Stimulated activated CD8-positive, alpha-beta memory T cell treated with anti-CD3 and anti-CD28 coated beads, Interleukin-12 subunit alpha, Interleukin-12 subunit beta, amount 100 ng/mL, for 24 hours (primary cell): ENCODE results near the gene PLCD1.
"Not testable (repeated sequence)": the region's sequence is repeated elsewhere in the genome, so short reads cannot be mapped to it uniquely, and the experiment has no call there.

Experiments used
- DNase-seq: peaks from one replicate; pipeline ENCODE4 v3.0.0-alpha.2; 2020; ENCODE audit errors: extremely low read depth

The PLCD1 gene

DNA sequence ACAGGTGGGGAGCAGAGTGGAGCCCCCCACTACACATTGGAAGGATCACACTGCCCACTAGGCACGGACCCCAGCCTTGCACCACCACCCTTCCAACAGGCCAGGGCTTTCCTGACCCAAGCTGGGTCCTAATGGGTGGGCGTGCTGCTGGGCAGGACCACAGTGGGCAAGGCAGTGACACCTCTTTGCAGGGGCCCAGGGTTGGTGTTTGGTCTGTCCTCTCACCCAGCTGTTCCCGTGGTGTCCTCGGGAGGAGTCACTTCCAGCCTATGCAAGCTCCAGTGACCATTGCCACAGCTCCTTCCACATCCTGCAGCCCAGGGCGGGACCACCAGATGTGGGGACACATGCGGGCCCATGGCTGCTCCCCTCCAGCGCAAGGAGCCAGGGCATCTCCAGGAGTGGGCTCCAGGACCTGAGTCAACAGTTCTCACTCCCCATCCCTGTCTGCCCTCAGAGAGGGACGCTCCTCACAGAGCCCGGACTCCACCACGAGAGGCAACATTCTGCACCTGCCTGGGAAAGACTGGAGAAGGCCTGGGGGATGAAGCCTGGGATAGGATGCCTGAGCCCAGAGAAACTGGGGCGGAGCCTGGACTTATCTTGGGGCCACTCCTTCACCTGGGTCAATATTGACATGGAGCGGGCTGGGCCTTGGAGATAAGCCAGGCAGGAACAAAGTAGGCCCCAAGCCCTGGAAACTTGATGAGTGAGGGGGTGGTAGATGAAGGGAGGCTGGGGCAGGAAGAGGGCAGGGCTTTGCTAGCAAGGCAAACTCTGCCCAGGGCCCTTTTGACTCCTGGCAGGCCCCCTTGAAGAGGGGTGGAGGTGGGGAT, 42.7 kb downstream of the PLCD1 start:
- no peak for DNase-seq

DNA sequence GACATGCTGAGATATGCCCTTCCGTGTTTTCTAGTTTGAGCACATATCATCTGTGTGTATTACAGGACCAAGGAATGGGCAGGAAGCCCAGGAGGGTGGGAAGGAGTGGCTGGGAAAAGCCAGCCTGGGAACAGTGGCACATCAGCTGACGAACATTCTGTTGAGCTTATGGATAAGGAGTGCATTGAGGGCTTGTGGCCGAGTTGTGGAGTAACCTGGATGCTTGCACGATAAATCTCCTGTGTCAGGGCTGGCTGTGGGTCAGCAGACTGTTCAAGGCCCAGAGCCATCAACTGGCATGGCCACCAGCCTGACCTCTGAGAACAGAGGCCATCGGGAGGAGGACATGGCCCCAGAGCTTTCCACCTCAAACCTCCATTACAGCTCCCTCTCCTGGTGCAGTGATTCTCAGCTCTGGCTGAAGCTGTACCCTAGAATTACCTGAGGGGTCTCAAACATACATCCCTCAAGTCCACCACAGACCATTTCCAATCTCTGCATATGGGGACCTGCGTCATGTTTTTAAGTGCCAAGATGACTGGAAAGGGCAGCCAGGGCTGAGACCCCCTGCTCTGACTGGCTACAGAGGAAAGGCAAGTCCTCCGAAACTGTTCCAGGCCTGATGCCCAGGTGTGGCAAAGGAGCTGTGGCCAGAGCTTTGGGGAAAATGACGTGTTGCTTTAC, 43.7 kb downstream of the PLCD1 start:
- no peak for DNase-seq

DNA sequence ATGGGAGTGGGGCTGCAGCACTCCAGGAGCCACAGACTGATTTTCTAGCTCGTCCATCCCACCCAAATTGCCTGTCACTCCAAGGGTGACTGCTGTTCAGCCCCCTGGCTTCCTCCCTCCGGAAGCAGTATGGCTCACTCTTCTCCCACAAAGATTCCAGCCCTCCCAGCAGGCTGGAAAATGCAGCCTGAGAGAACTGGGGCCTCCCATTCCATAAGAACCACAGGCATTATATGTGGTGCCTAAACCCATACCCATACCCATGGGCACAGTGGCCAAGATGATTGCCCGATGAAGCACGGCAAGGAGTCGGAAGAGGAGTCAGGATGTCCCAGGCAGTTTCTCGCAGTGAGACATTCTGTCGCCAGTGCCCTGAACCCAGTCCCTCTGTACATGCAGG, 44.8 kb downstream of the PLCD1 start:
- DNase-seq, result no peak

DNA sequence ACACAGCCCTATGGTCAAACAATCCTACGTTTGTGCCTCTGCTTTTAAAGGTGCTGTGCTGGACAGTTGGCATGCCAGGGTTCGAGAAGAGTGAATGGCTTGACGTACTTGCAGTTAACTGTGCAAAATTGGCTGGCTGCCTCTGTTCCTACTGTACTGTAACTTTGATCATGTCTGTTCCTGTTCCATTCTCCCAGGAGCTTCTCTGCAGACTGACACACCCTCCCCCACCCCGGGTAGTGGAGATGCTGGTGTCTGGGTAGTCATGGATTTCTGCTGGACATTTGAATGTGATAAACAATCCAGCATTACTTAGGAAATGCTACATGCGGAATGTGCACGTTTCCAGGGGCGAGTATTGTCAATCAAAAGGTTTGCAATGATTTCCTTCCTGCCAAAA, 45.4 kb downstream of the PLCD1 start:
- DNase-seq, result no peak

DNA sequence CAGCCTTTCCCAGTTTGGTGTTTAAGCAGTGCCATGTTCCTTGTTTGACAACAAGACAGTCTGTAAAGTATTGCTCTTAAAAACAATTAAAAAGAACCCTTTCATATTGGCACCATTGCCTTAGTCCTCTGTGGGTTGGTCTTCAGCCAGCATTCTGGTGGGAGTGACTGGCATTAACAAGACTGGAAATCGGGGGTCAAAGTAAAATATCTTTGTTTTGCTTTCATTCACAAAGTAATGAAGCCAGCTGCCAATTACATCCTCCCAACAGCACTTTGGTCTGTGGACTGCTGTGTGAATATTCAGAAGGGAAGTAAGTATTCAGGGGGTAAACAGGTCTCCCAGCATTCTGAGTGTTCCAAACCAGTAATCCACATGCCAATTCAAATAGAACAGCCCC, 47.1 kb downstream of the PLCD1 start:
- no peak for DNase-seq

DNA sequence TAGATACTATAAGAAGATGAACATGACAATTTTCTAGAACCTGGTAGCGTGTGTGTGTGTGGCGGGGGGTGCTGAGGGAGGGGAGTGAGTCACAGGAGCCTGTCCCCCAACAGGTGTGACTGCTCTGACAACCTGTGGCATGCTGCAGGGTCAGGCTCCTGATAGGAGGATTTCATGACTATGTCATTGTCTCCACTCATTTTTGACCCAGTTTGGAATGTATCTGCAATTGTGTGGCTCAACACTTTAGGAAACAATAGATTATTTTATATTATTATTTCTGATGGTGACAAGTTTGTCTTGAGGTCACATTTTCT, 48.1 kb downstream of the PLCD1 start:
- DNase-seq, result no peak

DNA sequence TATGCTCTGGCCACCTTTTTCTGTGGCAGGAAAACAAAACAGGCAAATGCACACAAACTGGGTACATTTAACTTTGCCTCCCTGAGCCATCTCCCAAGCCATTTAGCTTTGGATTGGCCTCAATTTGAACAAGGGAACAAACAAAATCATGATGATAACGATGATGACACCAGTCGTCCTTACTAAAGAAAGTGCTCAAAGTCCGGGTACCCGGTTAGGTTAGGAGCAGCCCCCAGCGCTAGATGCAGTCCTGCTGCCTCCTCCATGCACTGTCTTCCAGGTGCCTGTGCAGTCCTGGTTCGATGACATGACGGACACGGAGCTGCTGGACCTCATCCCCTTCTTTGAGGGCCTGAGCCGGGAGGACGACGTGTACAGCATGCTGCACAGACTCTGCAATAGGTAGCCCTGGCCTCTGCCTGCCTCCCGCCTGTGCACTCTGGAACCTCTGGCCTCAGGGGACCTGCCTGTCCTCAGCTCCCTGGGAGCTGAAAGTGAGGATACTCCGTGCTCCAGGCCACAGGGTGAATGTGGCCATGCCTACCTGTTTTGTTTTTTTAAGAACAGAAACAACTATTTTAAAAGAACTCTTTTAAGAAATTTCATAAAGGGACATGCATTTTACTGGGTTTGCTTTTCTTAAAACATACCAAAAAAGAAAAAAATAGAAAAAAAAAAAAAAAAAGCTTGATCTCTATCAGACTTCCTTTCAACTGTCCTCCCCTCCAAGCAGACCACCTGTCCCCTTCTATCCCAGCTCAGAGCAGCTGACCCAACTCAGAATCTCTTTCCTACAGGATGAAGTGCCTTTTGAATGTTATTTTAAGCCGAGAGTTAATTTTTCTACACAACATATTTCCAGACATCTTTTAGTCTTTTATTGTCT, 48.7 kb downstream of the PLCD1 start:
- DNase-seq, result no peak

DNA sequence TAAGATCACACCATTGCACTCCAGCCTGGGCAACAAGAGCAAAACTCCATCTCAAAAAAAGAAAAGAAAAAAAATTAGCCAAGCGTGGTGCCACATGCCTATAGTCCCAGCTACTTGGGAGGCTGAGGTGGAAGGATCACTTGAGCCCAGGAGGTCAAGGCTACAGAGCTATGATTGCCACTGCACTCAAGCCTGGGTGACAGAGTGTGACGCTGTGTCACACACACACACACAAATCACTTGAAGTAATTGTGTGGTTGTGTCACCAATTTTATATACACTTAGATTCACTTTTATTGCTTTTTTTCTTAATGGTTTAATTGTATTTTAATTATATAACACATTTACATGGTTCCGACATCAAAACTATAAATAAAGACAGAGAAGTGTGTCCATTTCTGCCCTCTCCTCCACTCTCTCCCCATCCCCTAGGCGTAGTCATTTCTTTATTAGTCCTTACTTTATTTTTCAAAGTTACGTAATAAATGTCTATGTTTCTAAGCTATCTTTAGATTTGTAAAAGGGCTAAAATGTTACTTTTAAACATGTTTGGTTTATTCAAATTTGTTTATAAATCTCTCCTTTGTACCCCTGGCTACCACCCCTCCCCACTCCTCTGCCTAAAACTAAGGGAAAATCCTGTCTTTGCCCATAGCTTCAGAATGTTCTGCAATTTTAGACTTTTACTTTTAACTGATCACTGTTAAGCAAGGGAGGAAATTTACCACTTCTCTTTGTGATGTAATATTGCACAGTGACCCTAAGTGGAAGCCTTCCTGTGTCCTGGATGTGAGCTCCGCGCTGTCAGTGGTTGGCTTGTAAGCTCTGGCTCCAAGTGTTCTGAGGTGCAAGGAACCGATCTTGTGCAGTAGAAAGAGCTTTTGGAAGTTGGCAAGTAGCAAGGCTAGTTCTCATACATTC, 49.6 kb downstream of the PLCD1 start:
- no peak for DNase-seq

DNA sequence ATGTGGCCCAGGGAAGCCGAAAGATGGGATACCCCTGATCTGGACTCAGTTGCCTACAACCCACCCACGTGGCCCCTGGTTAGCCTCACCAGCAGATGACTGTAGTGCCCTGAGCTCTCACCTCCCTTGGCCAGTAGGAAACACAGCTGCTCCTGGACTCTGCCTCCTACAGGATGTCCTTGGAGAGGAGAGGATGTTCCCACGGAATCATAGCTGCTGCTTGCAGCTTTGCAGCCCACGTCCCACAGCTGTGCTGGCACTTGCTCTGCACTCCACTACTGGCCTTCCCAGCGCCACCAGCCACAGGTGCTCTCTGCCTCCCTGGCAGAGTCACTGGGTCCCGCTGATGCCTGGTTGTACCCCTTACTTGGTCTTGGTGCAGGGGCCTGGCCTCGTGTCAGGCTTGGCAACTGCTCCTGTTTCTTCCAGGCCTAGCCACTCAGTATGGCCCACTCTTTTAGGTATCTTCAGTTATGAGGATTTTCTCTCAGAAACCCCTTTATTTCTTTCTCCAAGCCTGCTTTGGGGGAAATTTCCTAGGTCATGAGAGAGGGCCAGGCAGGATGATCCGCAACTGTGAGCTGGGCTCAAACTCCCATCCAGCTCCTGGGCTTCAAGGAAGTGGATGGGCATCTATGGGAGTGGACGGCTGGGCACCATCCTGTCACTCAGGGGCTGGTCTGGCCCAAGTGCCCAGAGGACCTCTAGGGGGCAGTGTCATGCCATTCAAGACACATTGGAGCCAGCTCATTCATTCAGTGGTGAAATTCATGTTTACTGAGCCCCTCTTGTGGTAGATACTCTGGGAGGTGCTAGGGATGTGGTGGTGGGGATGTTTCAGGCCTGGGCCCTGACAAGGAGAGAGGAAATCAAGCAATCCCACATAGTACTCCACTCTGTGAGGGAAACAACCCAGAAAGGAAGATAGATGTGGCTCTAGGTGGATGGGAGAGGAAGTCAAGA, 55.0 kb downstream of the PLCD1 start:
- peak; percentile 32 for DNase-seq

DNA sequence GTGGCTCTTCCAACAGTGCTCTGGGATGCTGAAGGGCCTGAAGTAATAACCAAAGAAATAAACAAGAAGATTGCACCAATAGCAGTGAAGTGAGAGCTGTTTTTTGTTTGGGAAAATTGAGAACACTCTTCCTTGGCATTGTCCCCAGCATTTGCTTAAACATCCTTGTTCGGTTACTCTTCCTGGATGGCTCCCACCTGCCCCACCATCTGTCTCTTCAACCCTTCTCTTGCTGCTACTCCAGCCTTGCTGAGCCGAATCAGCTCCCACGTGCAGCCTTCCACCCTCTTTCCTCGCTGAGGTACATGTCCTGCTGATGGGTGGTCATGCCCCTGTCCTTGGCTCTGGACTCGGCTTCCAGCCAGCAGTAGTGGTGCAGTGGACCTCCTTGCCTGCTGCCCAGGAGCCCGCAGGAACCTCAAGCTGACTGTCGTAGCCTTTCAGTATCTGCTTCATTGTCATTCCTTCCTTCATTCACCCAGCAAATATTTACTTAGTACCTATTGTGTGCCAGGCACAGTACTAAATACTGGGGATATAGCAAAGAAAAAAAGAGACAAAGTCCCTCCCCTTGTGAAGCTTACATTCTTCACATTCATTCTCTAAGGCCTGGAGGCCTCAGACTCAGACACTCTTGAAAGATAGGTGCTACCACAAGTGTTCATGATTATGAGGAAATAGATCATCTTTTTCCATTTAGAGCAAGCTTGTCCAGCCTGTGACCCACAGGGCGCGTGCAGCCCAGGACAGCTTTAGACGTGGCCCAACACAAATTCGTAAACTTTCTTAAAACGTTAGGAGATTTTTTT, 56.0 kb downstream of the PLCD1 start:
- no peak for DNase-seq

DNA sequence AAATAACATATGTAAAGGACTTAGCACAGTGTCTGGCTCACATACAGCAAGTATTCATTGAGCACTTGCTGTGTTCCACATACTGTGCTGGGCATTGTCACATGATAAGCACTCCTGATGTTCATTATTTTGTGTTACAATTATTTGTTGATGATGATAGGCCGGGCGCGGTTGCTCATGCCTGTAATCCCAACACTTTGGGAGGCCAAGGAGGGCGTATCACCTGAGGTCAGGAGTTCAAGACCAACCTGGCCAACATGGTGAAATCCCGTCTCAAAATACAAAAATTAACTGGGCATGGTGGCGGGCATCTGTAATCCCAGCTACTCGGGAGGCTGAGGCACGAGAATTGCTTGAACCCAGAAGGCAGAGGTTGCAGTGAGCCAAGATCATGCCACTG, 57.4 kb downstream of the PLCD1 start:
- not testable (repeated sequence) for DNase-seq

DNA sequence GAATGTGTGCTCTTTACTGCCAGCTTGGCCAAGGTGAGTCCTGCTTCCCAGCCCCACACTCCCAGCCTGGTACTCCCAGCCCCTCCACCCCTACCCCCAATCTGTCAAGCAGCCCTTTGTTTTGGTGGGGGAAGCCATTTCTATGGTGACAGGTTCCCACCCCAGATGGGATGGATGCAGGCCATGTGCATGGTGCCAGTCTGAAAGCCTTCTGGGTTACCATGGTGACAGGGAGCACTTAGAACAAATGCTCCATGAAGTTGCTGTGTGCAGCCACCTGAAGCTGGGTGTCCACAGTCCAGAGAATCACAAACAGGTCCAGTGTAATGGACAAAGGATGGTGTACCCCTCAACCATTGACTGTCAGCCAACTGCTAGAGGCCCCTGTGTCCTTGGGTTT, 58.0 kb downstream of the PLCD1 start:
- DNase-seq, result no peak

DNA sequence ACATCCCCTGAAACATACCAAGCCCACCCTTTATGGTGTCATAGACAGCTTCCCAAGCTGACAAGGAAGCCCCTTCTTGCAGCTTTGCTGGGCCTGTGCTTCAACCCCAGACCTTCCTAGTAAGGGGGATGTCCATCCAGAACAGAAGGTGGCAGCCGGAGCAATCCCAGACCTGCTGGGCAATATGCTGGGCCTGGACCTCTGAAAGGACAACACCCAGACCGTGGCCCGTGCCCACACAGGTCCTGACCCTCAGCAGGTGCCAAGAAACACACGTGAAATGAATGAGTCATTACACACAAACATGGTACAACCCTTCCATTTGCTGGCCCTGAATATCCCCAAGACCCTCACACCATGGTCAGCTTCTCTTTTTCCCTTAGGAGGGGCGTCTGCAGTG, 58.6 kb downstream of the PLCD1 start:
- no peak for DNase-seq

DNA sequence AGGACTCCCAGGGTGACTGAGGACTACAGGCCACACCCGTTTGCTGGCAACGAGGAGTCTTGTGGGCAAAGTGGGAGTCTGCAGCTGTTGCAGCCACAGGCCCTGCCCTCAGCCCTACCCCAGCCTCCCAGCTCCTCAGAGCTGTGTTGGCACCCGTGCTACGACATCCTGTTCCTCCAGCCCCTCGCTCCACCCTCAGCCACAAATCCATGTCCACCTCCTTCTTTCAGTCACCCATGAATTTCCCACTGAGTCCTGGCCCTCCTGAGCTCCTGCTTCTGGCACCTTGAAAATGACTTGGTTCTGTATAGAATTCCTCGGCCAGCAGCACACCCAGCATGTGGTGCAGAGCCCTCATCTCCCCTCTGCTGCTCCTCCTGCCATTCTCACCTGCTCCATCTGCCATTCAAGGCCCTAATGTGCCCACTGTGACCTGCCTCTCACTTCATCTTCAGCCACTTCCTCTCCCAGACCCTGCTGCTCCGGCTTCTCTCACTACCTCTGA, 59.8 kb downstream of the PLCD1 start:
- no peak for DNase-seq

DNA sequence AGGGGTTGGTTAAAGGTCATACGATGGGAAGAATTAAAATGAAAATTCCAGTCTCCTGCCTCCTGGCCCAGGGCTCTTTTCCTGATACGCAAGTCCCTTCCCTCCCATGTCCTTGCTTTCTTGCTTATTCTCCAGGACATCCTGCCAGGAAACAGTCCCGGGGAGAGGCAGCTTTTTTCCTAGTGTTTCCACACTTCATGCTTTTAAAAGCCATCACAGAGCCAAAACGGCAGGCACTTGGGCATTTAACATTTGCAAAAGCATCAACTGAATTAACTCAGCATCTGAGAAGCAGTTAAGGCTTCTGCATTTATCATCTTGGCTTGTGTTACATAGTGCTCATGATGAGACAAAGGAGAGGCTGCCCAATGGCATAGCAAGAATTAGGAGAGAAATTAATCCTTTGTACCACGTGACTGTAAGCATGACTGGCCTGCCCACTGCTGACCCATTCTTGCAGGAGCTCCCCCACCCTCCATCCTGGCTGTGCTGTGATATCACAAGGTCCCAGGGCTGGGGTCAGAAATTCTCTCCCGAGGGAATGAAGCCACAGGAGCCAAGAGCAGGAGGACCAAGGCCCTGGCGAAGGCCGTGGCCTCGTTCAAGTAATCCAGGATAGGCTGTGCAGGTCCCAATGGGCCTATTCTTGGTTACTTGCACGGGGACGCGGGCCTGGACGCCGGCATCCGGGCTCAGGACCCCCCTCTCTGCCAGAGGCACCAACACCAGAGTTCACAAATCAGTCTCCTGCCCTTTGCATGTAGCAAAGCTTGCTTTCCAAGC, 60.4 kb downstream of the PLCD1 start:
- no peak for DNase-seq

DNA sequence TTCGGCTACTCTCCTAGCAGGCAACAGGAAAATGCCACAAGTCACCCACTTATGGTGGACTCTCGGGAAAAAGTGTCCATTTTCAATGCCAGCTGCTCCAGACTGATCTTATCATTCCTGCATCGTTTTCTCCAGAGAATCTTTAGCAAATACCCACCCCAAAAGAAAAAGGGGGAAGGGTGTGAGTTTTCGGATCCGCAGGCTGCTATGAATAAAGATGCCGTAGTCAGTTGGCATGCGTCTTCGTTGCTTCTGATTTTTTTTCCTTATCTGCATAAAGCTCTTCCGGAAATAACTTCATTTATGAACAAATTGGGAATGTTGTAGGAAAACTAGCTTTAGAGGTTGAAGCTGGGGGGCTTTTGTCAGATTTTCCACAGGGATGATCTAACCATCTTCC, 61.2 kb downstream of the PLCD1 start:
- no peak for DNase-seq

DNA sequence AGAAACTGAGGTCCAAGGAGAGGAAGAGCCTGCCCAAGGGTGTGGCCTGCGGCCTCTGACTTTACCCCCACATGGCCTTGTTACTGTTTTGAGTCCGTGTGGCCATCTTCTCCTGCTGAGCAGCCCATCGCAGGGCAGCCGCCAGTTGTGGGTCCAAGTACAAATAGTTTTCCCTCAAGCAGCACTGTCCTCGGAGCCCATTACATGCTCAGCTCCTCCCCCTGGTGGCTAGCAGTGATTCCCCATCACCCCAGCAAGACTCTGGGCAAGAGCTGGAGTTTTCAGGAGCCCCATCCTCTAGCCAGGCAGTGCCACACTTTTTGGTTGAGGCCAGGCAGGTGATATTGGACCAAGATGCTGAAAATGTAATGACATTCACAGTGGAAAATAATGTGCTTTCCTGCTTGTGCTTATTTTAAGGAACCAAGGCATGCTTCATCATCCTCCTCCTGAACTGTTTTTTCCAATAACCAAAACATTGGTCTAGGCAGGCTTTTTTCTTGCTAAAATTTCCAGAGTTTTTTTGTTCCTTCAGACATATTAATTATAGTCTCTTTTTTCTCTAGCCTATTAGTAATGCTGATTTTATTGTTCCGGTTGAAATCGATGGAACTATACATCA, 62.1 kb downstream of the PLCD1 start:
- DNase-seq, result no peak

DNA sequence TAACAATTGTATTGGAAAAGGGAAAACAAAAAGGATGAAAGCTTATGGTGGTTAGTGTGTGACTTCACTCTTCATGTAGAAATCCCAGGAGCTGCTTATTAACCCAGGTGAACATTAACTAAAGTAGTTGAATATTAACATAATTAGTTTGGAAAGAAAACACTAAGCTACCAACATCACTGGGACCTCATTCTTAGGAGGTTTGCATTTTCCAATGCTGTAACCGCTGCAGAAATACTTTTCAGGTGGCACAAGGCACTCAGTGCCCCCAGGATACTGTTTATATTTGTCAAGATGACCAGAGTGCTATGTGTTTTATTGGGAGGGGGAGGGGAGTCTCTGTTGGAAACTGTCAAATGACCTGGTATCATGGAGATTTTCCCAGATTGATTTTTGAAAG, 64.7 kb downstream of the PLCD1 start:
- DNase-seq, result no peak
